Smooth muscle cell (in vitro differentiated cells): ENCODE results near the gene ADGRG3. TPM values are rescaled to one million over a fixed set of nuclear protein-coding genes. Genes with fewer than 3 reads are reported as not detected.

Experiments used
- DNase-seq: peaks from one replicate; lab custom pipeline; 2025; ENCODE audit not compliant: unreplicated experiment; lab: John Stamatoyannopoulos, UW
- H2AFZ ChIP-seq: fragments of 200-600 bp; sonication (generic); 2 replicates; pipeline ENCODE4 v1.6.0; 2016; ENCODE audit warnings: antibody characterized with exemption, low read depth, mild to moderate bottlenecking
- H3F3A ChIP-seq: fragments of 200-600 bp; sonication (generic); 2 replicates; pipeline ENCODE4 v1.6.0; 2017; ENCODE audit warnings: antibody characterized with exemption, low read depth
- H3K27ac ChIP-seq: fragments of 200-600 bp; sonication (generic); 2 replicates; pipeline ENCODE4 v1.5.1; 2016; ENCODE audit warnings: low read depth, mild to moderate bottlenecking
- H3K27me3 ChIP-seq: fragments of 200-600 bp; sonication (generic); 2 replicates; pipeline ENCODE4 v1.6.1; 2016; ENCODE audit warnings: low read depth, mild to moderate bottlenecking
- H3K36me3 ChIP-seq: fragments of 200-600 bp; sonication (generic); 2 replicates; pipeline ENCODE4 v1.5.1; 2016; ENCODE audit warnings: low read depth
- H3K4me1 ChIP-seq: fragments of 200-600 bp; sonication (generic); 2 replicates; pipeline ENCODE4 v1.5.1; 2016; ENCODE audit warnings: low read depth
- H3K4me2 ChIP-seq: fragments of 200-600 bp; sonication (generic); 2 replicates; pipeline ENCODE4 v1.6.0; 2016; ENCODE audit warnings: mild to moderate bottlenecking
- H3K4me3 ChIP-seq: fragments of 200-600 bp; sonication (generic); 2 replicates; pipeline ENCODE4 v1.5.1; 2016; ENCODE audit warnings: mild to moderate bottlenecking
- H3K79me2 ChIP-seq: fragments of 200-600 bp; sonication (generic); 2 replicates; pipeline ENCODE4 v1.6.0; 2016; ENCODE audit warnings: low read depth, mild to moderate bottlenecking
- H3K9ac ChIP-seq: fragments of 200-600 bp; sonication (generic); 2 replicates; pipeline ENCODE4 v1.6.0; 2016; ENCODE audit warnings: low read depth
- H3K9me3 ChIP-seq: fragments of 200-600 bp; sonication (generic); replicated peaks from 2 replicates; pipeline ENCODE4 v1.5.1; 2016; ENCODE audit warnings: low read depth
- H4K20me1 ChIP-seq: fragments of 200-600 bp; sonication (generic); 2 replicates; pipeline ENCODE4 v1.6.0; 2016; ENCODE audit warnings: low read depth
- WGBS: methylation state at CpG from one replicate; pipeline ENCODE4 v1.1.7; 2016; ENCODE audit warnings: low lambda C conversion rate; 5-methylcytosine and 5-hydroxymethylcytosine counted together
- polyA plus RNA-seq: library from polyadenylated mRNA; unstranded; fragments of >200 nt; fragmentation: Nextera tagmentation; extraction: Ambion mirVana; gene quantifications from 2 replicates; pipeline ENCODE4 v1.2.1, GENCODE V29; 2016
- total RNA-seq: library from RNA; depleted of rRNA; stranded (reverse); fragments of >200 nt; gene quantifications from 2 replicates; pipeline ENCODE4 v1.2.3, GENCODE V29; 2014
- TF ChIP-seq, protein P1 (sequence below): fragments of 200-600 bp; sonication (generic); IDR thresholded peaks from 2 replicates; pipeline ENCODE4 v1.5.1; 2017; ENCODE audit warnings: borderline replicate concordance, mild to moderate bottlenecking, antibody characterized with exemption; ENCODE audit not compliant: insufficient read depth, poor library complexity, severe bottlenecking

ADGRG3 gene
- total and polyA plus RNA-seq, 2 experiments from 2014 or later: 0.13 TPM; not detected in 1

DNA sequence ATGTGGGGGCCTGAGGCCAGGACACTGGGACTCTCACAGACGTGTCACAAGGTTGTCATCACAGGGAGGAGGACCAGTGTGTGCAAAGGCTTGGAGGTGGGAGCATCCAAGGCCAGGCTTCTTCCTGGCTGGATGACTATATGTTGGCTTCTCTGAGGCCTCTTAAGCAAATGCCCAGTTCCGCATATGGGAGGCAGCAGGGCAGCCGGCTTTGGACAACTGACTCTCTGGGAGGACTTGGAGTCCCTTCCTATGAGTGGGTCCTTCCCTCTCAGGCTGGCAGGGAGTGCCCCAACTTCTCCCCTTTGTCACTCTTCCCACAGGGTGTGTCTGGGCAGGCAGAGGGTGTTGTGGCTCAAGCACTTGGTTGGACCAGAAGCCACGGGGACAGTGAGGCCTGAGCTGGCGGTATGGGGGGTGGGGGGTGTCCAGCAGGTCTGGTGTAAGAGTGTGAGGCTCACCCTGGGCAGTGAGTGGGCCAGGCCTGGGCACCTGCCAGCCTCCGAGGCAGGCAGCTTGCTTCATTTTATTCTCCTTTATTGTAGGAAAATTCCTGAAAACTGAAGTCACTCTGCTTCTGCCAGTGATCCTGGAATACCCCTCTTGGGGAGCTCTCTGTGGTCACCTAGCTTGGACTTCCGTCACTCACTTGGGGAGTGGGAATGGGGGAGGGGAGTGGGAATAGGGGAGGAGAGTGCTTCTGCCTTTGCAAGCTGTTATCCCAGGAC lies 24.8 kb upstream of the ADGRG3 start:
- TF ChIP-seq, protein P1, sequence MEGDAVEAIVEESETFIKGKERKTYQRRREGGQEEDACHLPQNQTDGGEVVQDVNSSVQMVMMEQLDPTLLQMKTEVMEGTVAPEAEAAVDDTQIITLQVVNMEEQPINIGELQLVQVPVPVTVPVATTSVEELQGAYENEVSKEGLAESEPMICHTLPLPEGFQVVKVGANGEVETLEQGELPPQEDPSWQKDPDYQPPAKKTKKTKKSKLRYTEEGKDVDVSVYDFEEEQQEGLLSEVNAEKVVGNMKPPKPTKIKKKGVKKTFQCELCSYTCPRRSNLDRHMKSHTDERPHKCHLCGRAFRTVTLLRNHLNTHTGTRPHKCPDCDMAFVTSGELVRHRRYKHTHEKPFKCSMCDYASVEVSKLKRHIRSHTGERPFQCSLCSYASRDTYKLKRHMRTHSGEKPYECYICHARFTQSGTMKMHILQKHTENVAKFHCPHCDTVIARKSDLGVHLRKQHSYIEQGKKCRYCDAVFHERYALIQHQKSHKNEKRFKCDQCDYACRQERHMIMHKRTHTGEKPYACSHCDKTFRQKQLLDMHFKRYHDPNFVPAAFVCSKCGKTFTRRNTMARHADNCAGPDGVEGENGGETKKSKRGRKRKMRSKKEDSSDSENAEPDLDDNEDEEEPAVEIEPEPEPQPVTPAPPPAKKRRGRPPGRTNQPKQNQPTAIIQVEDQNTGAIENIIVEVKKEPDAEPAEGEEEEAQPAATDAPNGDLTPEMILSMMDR: no peak
- no peaks in the 10 kb centered on the region for H3K9me3 ChIP-seq
- H2AFZ ChIP-seq: no peak overlapping the region
- no peaks in the 10 kb centered on the region for H3F3A ChIP-seq
- H3K79me2 ChIP-seq: no peaks in the 10 kb centered on the region
- H3K9ac ChIP-seq: no peak overlapping the region
- no peak overlapping the region for H3K4me2 ChIP-seq
- DNase-seq: no peak
- no peaks in the 10 kb centered on the region for H3K27me3 ChIP-seq
- no peaks in the 10 kb centered on the region for H3K36me3 ChIP-seq
- H3K4me3 ChIP-seq: no peak overlapping the region
- WGBS: 67% methylated on average over 7 of the region's 7 CpGs
- H4K20me1 ChIP-seq: peaks cover 12% of the 10 kb centered on the region
- no peak overlapping the region for H3K27ac ChIP-seq
- H3K4me1 ChIP-seq: peaks cover 6% of the 10 kb centered on the region

DNA sequence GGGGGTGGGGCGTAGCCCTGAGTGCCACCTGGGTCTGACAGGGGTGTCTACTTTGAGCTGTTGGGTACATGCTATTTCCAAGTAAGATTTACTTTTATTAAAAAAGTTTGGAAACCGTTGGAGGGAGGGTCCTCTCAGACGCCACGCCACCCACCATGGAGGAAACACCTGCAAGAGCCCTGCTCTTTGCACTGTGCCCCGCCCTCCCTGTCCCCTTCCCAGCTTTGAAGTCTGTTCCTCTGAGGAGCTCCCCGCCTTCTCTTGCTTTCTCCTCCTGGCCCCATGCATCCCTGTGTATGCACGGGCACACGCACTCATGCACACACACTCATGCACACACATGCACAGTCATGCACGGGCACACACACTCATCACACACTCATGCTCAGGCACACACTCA lies 24.2 kb upstream of the ADGRG3 start:
- H3K9me3 ChIP-seq: no peaks in the 10 kb centered on the region
- no peak overlapping the region for H3K4me2 ChIP-seq
- WGBS: 93% methylated on average over 8 of the region's 9 CpGs
- H3K36me3 ChIP-seq: no peaks in the 10 kb centered on the region
- no peaks in the 10 kb centered on the region for H3K79me2 ChIP-seq
- peaks cover 6% of the 10 kb centered on the region for H3K4me1 ChIP-seq
- H3K9ac ChIP-seq: no peak overlapping the region
- no peak overlapping the region for H3K27ac ChIP-seq
- H3K4me3 ChIP-seq: no peak overlapping the region
- no peak overlapping the region for H2AFZ ChIP-seq
- H3F3A ChIP-seq: no peaks in the 10 kb centered on the region
- DNase-seq: no peak
- TF ChIP-seq, protein P1: no peak
- no peaks in the 10 kb centered on the region for H3K27me3 ChIP-seq
- H4K20me1 ChIP-seq: peaks cover 13% of the 10 kb centered on the region

DNA sequence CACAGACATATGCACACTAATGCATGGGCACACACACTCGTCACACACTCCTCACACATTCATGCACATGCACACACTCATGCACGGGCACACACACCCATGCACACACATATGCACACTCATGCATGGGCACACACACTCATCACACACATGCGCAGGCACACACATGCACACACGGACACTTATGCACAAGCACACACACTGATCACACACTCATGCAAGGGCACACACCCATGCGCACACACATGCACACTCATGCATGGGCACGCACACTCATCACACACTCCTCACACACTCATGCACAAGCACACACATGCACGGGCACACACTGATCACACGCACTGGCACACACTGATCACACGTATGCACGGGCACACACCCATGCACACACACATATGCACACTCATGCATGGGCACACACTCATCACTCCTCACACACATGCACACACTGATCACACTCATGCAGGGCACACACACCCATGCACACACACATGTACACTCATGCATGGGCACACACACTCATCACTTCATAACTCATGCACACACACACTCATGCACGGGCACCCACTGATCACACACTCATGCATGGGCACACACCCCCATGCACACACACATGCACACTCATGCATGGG lies 23.6 kb upstream of the ADGRG3 start:
- DNase-seq: no peak
- Histone ChIP-seq H3K4me3 (no peak overlapping the region), H3K4me2 (no peak overlapping the region), H3F3A (no peaks in the 10 kb centered on the region), H4K20me1 (peaks cover 17% of the 10 kb centered on the region), H3K27ac (no peak overlapping the region), H2AFZ (no peak overlapping the region), H3K9me3 (no peaks in the 10 kb centered on the region), H3K9ac (no peak overlapping the region), H3K79me2 (no peaks in the 10 kb centered on the region), H3K27me3 (no peaks in the 10 kb centered on the region), H3K4me1 (peaks cover 6% of the 10 kb centered on the region), H3K36me3 (no peaks in the 10 kb centered on the region)
- 97% methylated on average over 11 of the region's 11 CpGs for WGBS
- TF ChIP-seq, protein P1: no peak

DNA sequence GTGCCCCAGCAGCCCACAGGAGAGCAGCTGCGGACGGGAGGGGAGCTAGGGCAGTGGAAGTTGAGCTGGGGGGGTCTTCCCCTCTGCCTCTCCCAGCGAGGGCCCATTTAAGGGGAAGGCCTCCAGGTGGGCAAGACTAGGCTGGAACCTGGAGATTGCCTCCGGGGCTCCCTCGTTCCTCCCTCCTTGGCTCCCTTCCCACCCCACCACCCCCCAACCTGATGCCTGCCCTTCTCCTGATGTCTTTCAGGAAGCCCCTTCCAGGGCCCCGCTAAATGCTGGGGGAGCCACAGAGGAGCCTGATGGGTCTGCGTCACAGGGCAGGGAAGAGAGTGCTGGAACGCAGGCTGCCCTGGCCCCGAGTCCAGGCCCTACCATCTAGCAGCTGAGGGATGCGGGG lies 22.9 kb upstream of the ADGRG3 start:
- no peaks in the 10 kb centered on the region for H3K4me1 ChIP-seq
- no peaks in the 10 kb centered on the region for H3K36me3 ChIP-seq
- H3K79me2 ChIP-seq: no peaks in the 10 kb centered on the region
- TF ChIP-seq, protein P1: no peak
- 83% methylated on average over 7 of the region's 10 CpGs for WGBS
- no peaks in the 10 kb centered on the region for H3K27me3 ChIP-seq
- H2AFZ ChIP-seq: no peak overlapping the region
- no peak overlapping the region for H3K27ac ChIP-seq
- H3K9ac ChIP-seq: no peak overlapping the region
- DNase-seq: no peak
- H3K4me3 ChIP-seq: no peak overlapping the region
- H4K20me1 ChIP-seq: peaks cover 19% of the 10 kb centered on the region
- H3K4me2 ChIP-seq: no peak overlapping the region
- no peaks in the 10 kb centered on the region for H3K9me3 ChIP-seq
- H3F3A ChIP-seq: no peaks in the 10 kb centered on the region
